ENCODE results near the gene HHATL.

HHATL gene

DNA sequence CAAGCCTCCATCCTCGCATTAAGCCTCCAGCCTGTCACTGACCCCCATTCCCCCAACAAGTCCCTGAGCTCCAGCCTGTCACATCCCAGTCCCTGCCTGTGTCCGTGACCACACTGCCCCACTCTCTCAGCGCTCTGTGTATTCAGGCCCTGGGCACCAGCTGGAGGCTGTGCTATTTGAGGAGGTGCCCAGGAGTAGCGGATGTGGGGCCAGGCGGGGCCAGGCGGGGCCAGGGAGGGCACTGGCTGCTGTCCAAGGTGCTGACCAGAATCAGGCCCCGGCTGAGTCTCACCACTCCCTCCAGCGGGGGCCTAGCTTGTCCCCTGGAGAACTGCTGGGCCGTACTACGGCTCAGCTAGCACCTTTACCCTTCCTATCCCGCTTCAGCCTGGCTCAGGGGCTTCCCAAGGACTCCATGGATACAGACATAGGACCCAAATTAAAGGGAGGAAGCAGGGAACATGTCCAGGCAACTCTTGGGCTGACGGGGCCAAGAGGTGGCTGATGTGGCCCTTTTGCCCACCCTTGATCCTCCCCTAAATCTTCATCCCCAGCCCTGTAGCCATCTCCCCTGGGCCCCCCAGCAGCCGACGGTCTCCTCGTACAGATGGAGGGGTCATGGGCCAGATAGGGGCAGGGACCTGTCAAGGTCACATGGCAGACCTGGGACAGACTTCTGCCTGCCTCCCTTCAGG lies 1.1 kb downstream of the HHATL start:
- Histone ChIP-seq H4K20me1 (ENCODE audit: insufficient read depth, low read length) (no peaks in the 10 kb centered on the region), H3K9ac (ENCODE audit: low read length) (no peak overlapping the region), H2AFZ (ENCODE audit: low read length) (no peak overlapping the region), H3K79me2 (ENCODE audit: low read length) (no peaks in the 10 kb centered on the region), H3K9me3 (replicated peaks; ENCODE audit: insufficient read depth, low read length) (no peaks in the 10 kb centered on the region), H3K36me3 (replicated peaks; ENCODE audit: insufficient read depth, low read length) (no peaks in the 10 kb centered on the region), H3K27ac (ENCODE audit: low read length) (no peak overlapping the region), H3F3A (ENCODE audit: insufficient read depth, low read length) (no peaks in the 10 kb centered on the region), H3K9me2 (replicated peaks; ENCODE audit: insufficient read depth, low read length) (no peaks in the 10 kb centered on the region), H3K27me3 (replicated peaks; ENCODE audit: insufficient read depth, low read length) (no peaks in the 10 kb centered on the region), H3K4me3 (ENCODE audit: low read length) (no peak overlapping the region), H3K4me1 (ENCODE audit: low read length) (no peaks in the 10 kb centered on the region), H3K4me2 (ENCODE audit: low read depth, low read length) (no peak overlapping the region)
- TF ChIP-seq, protein P1, sequence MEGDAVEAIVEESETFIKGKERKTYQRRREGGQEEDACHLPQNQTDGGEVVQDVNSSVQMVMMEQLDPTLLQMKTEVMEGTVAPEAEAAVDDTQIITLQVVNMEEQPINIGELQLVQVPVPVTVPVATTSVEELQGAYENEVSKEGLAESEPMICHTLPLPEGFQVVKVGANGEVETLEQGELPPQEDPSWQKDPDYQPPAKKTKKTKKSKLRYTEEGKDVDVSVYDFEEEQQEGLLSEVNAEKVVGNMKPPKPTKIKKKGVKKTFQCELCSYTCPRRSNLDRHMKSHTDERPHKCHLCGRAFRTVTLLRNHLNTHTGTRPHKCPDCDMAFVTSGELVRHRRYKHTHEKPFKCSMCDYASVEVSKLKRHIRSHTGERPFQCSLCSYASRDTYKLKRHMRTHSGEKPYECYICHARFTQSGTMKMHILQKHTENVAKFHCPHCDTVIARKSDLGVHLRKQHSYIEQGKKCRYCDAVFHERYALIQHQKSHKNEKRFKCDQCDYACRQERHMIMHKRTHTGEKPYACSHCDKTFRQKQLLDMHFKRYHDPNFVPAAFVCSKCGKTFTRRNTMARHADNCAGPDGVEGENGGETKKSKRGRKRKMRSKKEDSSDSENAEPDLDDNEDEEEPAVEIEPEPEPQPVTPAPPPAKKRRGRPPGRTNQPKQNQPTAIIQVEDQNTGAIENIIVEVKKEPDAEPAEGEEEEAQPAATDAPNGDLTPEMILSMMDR (IDR thresholded peaks at IDR 0.05; ENCODE audit: low read length), result no peak
- no peak for TF ChIP-seq EZH2phosphoT487 (IDR thresholded peaks at IDR 0.05; ENCODE audit: low read length)
- TF ChIP-seq EZH2 (optimal IDR thresholded peaks at IDR 0.05; ENCODE audit: low read depth, low read length), result no peak
- DNase-seq, result peak; percentile 65

GRCh38 chr3:42700366-42701288 lies 2.0 kb downstream of the HHATL start:
- 0 out of 2 replicates have a peak, but pooled peaks cover 3% of the 10 kb centered on the region for H3K27me3 ChIP-seq (replicated peaks; ENCODE audit: insufficient read depth, low read length)
- TF ChIP-seq, protein P1 (IDR thresholded peaks at IDR 0.05; ENCODE audit: low read length), result no peak
- TF ChIP-seq EZH2phosphoT487 (IDR thresholded peaks at IDR 0.05; ENCODE audit: low read length) (no peak), EZH2 (optimal IDR thresholded peaks at IDR 0.05; ENCODE audit: low read depth, low read length) (no peak)
- no peaks in the 10 kb centered on the region for H3K36me3 ChIP-seq (replicated peaks; ENCODE audit: insufficient read depth, low read length)
- no peak overlapping the region for H3K4me3 ChIP-seq (ENCODE audit: low read length)
- no peaks in the 10 kb centered on the region for H3K9me2 ChIP-seq (replicated peaks; ENCODE audit: insufficient read depth, low read length)
- H3F3A ChIP-seq (ENCODE audit: insufficient read depth, low read length), result no peaks in the 10 kb centered on the region
- H3K4me2 ChIP-seq (ENCODE audit: low read depth, low read length), result no peak overlapping the region
- no peak overlapping the region for H3K9ac ChIP-seq (ENCODE audit: low read length)
- H3K9me3 ChIP-seq (replicated peaks; ENCODE audit: insufficient read depth, low read length), result no peaks in the 10 kb centered on the region
- no peaks in the 10 kb centered on the region for H3K79me2 ChIP-seq (ENCODE audit: low read length)
- no peak overlapping the region for H2AFZ ChIP-seq (ENCODE audit: low read length)
- H3K27ac ChIP-seq (ENCODE audit: low read length), result no peak overlapping the region
- no peaks in the 10 kb centered on the region for H3K4me1 ChIP-seq (ENCODE audit: low read length)
- H4K20me1 ChIP-seq (ENCODE audit: insufficient read depth, low read length), result no peaks in the 10 kb centered on the region
- DNase-seq, result no peak

DNA sequence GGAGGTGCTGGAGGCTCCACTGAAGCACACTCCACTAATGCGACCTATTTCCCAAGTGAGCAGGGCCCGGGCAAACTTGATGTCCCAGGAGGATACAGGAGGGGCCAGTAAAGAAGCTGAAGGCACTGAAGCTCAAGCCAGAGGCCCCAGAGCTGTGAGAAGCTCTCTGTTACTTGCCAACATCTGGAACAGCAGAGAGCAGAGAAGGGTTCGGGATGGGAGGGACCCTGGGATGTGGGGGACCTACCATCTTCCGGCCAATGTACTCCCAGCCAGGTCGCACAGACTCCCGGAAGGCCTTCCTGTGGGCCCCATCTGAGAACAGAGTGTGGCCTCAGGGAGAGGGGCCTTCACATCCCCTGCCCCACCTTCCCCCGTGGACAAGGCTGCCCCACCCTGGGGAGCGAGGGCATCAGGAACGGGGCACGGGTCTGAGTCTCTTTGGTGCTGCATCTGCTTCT lies 3.1 kb downstream of the HHATL start:
- Histone ChIP-seq H3K27me3 (replicated peaks; ENCODE audit: insufficient read depth, low read length) (0 out of 2 replicates have a peak, but pooled peaks cover 3% of the 10 kb centered on the region), H3F3A (ENCODE audit: insufficient read depth, low read length) (no peaks in the 10 kb centered on the region), H3K9me3 (replicated peaks; ENCODE audit: insufficient read depth, low read length) (no peaks in the 10 kb centered on the region), H3K36me3 (replicated peaks; ENCODE audit: insufficient read depth, low read length) (no peaks in the 10 kb centered on the region), H3K79me2 (ENCODE audit: low read length) (no peaks in the 10 kb centered on the region), H3K4me2 (ENCODE audit: low read depth, low read length) (no peak overlapping the region), H3K27ac (ENCODE audit: low read length) (no peak overlapping the region), H3K9me2 (replicated peaks; ENCODE audit: insufficient read depth, low read length) (no peaks in the 10 kb centered on the region), H3K9ac (ENCODE audit: low read length) (no peak overlapping the region), H3K4me1 (ENCODE audit: low read length) (no peaks in the 10 kb centered on the region), H2AFZ (ENCODE audit: low read length) (no peak overlapping the region), H4K20me1 (ENCODE audit: insufficient read depth, low read length) (no peaks in the 10 kb centered on the region), H3K4me3 (ENCODE audit: low read length) (no peak overlapping the region)
- no peak for TF ChIP-seq EZH2 (optimal IDR thresholded peaks at IDR 0.05; ENCODE audit: low read depth, low read length)
- no peak for TF ChIP-seq EZH2phosphoT487 (IDR thresholded peaks at IDR 0.05; ENCODE audit: low read length)
- TF ChIP-seq, protein P1 (IDR thresholded peaks at IDR 0.05; ENCODE audit: low read length), result no peak
- no peak for DNase-seq
